Ovary (tissue), 3 donors: Measurements from ENCODE around the gene FAM83C.

Experiments
- EP300 ChIP-seq: sonication (generic); formaldehyde crosslinking; IDR thresholded peaks from one replicate; pipeline ENCODE4 v1.6.1; 2017; ENCODE audit warnings: antibody characterized with exemption
- POLR2A ChIP-seq: fragments of 450-650 bp; IDR thresholded peaks from one replicate; pipeline ENCODE4 v1.6.1; 2017; ENCODE audit warnings: antibody characterized with exemption, mild to moderate bottlenecking, moderate library complexity
- TF ChIP-seq, protein P1 (sequence below), 3 donors: fragments of 450-650 bp in 2 of 3; fragments of 200-600 bp in 1 of 3; IDR thresholded peaks; one replicate each; pipeline versions ENCODE4 v1.5.1 to v1.8.0; 2016 to 2022; ENCODE audit warnings: antibody characterized with exemption in 3 of 3, mild to moderate bottlenecking in 1 of 3
- donor health status: DM: no; HTN: no; CAD: no.

DNA sequence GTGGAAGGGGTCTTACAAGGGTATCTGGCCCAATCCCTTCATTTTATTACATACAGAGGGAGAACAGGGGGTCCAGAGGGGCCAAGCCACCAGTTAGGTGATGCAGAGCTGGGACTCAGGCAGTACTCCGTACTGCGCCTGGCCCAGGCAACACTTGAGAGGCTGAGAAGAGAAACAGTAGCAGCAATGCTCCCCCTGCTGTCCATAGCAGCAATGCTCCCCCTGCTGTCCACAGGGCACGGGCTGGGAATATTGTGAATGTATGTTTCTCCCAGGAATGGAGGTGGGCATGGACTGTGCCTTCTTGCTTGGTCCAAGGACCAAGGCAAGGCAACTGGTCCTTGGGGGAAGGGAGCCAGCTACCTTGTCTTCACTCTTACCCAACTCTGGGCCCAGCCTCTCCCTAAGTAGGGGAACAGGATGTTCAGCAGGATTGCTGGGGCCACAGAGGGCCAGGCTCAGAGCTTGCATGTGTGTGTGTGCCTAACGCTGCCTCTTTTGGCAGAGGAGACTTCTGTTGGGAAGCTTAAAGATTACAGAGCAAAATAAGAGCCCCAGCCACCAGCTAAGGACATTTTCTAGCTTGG, 14.8 kb upstream of the FAM83C start:
- TF ChIP-seq, protein P1, sequence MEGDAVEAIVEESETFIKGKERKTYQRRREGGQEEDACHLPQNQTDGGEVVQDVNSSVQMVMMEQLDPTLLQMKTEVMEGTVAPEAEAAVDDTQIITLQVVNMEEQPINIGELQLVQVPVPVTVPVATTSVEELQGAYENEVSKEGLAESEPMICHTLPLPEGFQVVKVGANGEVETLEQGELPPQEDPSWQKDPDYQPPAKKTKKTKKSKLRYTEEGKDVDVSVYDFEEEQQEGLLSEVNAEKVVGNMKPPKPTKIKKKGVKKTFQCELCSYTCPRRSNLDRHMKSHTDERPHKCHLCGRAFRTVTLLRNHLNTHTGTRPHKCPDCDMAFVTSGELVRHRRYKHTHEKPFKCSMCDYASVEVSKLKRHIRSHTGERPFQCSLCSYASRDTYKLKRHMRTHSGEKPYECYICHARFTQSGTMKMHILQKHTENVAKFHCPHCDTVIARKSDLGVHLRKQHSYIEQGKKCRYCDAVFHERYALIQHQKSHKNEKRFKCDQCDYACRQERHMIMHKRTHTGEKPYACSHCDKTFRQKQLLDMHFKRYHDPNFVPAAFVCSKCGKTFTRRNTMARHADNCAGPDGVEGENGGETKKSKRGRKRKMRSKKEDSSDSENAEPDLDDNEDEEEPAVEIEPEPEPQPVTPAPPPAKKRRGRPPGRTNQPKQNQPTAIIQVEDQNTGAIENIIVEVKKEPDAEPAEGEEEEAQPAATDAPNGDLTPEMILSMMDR (IDR thresholded peaks at IDR 0.05): peak in 2 of 3 donors; percentile 13 to 23
- TF ChIP-seq POLR2A (no peak), EP300 (no peak)
